ENCODE results near the gene LYPD6B.

GRCh38 chr2:149170911-149171310 lies 132.4 kb downstream of the LYPD6B start:
- TF ChIP-seq, protein P1, sequence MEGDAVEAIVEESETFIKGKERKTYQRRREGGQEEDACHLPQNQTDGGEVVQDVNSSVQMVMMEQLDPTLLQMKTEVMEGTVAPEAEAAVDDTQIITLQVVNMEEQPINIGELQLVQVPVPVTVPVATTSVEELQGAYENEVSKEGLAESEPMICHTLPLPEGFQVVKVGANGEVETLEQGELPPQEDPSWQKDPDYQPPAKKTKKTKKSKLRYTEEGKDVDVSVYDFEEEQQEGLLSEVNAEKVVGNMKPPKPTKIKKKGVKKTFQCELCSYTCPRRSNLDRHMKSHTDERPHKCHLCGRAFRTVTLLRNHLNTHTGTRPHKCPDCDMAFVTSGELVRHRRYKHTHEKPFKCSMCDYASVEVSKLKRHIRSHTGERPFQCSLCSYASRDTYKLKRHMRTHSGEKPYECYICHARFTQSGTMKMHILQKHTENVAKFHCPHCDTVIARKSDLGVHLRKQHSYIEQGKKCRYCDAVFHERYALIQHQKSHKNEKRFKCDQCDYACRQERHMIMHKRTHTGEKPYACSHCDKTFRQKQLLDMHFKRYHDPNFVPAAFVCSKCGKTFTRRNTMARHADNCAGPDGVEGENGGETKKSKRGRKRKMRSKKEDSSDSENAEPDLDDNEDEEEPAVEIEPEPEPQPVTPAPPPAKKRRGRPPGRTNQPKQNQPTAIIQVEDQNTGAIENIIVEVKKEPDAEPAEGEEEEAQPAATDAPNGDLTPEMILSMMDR (IDR thresholded peaks at IDR 0.05; ENCODE audit: extremely low read depth in 1 of 2, insufficient read depth in 1 of 2, low read depth in 1 of 2, low read length in 2 of 2): no peak
- TF ChIP-seq MYC (IDR thresholded peaks at IDR 0.05; ENCODE audit: low read depth, low read length) (no peak), POLR2AphosphoS5 (IDR thresholded peaks at IDR 0.05; ENCODE audit: insufficient read depth, low read depth, low read length) (no peak), FOS (IDR thresholded peaks at IDR 0.05; ENCODE audit: borderline replicate concordance, insufficient read depth, low read length) (no peak)

Measured in endothelial cell of umbilical vein (primary cell).